ENCODE data around the gene GLMP. TPM values are rescaled to one million over a fixed set of nuclear protein-coding genes. Genes with fewer than 3 reads are reported as not detected.

The GLMP gene
- total and polyA plus RNA-seq, 2 of the 13 experiments (the other 11 are each of a cell fraction or from before 2014, with no cell fraction given), result 44.6 to 75.8 TPM

- TF ChIP-seq ZSCAN5A (CRISPR knock-in tag; IDR thresholded peaks at IDR 0.05; ENCODE audit: borderline replicate concordance) (no peak), ZNF776 (CRISPR knock-in tag; IDR thresholded peaks at IDR 0.05) (no peak), EEA1 (CRISPR knock-in tag; IDR thresholded peaks at IDR 0.05; ENCODE audit: borderline replicate concordance) (no peak), NONO (IDR thresholded peaks at IDR 0.05) (no peak), NONO (CRISPR knock-in tag; conservative IDR thresholded peaks at IDR 0.05) (no peak), ZNF574 (CRISPR knock-in tag; IDR thresholded peaks at IDR 0.05) (peak; percentile 34; the same call in 1 of the 2 replicates), ZNF383 (CRISPR knock-in tag; IDR thresholded peaks at IDR 0.05; ENCODE audit: borderline replicate concordance) (no peak), NFE2 (CRISPR knock-in tag; IDR thresholded peaks at IDR 0.05) (no peak), ZNF34 (CRISPR knock-in tag; IDR thresholded peaks at IDR 0.05; ENCODE audit: borderline replicate concordance) (no peak), ZNF33A (CRISPR knock-in tag; IDR thresholded peaks at IDR 0.05; ENCODE audit: borderline replicate concordance) (no peak), FOXK1 (CRISPR knock-in tag; IDR thresholded peaks at IDR 0.05; ENCODE audit: borderline replicate concordance, low read depth) (no peak), HMGXB3 (CRISPR knock-in tag; IDR thresholded peaks at IDR 0.05; ENCODE audit: borderline replicate concordance) (no peak)
- TF ChIP-seq, protein P1, sequence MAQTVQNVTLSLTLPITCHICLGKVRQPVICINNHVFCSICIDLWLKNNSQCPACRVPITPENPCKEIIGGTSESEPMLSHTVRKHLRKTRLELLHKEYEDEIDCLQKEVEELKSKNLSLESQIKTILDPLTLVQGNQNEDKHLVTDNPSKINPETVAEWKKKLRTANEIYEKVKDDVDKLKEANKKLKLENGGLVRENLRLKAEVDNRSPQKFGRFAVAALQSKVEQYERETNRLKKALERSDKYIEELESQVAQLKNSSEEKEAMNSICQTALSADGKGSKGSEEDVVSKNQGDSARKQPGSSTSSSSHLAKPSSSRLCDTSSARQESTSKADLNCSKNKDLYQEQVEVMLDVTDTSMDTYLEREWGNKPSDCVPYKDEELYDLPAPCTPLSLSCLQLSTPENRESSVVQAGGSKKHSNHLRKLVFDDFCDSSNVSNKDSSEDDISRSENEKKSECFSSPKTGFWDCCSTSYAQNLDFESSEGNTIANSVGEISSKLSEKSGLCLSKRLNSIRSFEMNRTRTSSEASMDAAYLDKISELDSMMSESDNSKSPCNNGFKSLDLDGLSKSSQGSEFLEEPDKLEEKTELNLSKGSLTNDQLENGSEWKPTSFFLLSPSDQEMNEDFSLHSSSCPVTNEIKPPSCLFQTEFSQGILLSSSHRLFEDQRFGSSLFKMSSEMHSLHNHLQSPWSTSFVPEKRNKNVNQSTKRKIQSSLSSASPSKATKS (CRISPR knock-in tag; IDR thresholded peaks at IDR 0.05), result no peak
- TF ChIP-seq, protein P2, sequence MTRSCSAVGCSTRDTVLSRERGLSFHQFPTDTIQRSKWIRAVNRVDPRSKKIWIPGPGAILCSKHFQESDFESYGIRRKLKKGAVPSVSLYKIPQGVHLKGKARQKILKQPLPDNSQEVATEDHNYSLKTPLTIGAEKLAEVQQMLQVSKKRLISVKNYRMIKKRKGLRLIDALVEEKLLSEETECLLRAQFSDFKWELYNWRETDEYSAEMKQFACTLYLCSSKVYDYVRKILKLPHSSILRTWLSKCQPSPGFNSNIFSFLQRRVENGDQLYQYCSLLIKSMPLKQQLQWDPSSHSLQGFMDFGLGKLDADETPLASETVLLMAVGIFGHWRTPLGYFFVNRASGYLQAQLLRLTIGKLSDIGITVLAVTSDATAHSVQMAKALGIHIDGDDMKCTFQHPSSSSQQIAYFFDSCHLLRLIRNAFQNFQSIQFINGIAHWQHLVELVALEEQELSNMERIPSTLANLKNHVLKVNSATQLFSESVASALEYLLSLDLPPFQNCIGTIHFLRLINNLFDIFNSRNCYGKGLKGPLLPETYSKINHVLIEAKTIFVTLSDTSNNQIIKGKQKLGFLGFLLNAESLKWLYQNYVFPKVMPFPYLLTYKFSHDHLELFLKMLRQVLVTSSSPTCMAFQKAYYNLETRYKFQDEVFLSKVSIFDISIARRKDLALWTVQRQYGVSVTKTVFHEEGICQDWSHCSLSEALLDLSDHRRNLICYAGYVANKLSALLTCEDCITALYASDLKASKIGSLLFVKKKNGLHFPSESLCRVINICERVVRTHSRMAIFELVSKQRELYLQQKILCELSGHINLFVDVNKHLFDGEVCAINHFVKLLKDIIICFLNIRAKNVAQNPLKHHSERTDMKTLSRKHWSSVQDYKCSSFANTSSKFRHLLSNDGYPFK (CRISPR knock-in tag; IDR thresholded peaks at IDR 0.05; ENCODE audit: borderline replicate concordance), result no peak; the same call in 1 of the 2 replicates
These were observed at the start of gene GLMP (continued) for GRCh38 chr1:156295391-156295947.
